DND-41 (cell line): ENCODE results near the gene NUAK1.

Experiments
- EZH2 ChIP-seq: IDR thresholded peaks from 3 replicates; pipeline ENCODE4 v1.6.1; 2012; ENCODE audit warnings: borderline replicate concordance, low read depth, mild to moderate bottlenecking, moderate library complexity, low read length, inconsistent platforms; ENCODE audit not compliant: severe bottlenecking
- TF ChIP-seq, protein P1 (sequence below): IDR thresholded peaks from 2 replicates; pipeline ENCODE4 v1.5.1; 2012; ENCODE audit warnings: borderline replicate concordance, low read length, moderate library complexity, mild to moderate bottlenecking; ENCODE audit not compliant: poor library complexity, severe bottlenecking; ENCODE audit errors: extremely low read depth

DNA sequence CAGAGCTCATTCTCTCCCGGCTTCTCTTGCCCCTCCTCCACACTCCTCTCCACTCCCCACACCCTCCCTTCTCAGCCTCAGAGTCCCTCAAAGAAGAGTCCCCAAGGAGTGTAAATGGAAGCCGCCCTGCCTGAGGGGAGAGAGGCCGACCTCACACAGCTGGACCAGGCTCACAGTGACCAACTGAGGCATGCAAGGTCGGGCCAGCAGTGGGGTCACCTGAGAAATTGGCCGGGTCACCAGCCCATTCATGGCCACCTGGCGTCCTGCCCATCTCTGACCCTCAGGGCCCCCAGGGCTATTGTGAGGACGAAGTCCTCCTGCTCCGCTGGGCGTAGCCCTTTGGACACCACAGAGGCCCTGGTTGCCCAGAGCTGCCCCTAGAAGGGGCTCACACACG lies 49.5 kb upstream of the NUAK1 start:
- TF ChIP-seq, protein P1, sequence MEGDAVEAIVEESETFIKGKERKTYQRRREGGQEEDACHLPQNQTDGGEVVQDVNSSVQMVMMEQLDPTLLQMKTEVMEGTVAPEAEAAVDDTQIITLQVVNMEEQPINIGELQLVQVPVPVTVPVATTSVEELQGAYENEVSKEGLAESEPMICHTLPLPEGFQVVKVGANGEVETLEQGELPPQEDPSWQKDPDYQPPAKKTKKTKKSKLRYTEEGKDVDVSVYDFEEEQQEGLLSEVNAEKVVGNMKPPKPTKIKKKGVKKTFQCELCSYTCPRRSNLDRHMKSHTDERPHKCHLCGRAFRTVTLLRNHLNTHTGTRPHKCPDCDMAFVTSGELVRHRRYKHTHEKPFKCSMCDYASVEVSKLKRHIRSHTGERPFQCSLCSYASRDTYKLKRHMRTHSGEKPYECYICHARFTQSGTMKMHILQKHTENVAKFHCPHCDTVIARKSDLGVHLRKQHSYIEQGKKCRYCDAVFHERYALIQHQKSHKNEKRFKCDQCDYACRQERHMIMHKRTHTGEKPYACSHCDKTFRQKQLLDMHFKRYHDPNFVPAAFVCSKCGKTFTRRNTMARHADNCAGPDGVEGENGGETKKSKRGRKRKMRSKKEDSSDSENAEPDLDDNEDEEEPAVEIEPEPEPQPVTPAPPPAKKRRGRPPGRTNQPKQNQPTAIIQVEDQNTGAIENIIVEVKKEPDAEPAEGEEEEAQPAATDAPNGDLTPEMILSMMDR = no peak
- no peak for TF ChIP-seq EZH2
